MG63 (cell line): ENCODE data around the gene HECW1. TPM values are rescaled to one million over a fixed set of nuclear protein-coding genes. Genes with fewer than 3 reads are reported as not detected.

Experiments used
- DNase-seq: peaks from one replicate; pipeline ENCODE4 v3.0.0-alpha.2; 2020
- H3K27me3 ChIP-seq: fragments of 250-450 bp; sonication (Bioruptor Pico); 2 replicates; pipeline ENCODE4 v1.5.1; 2020; ENCODE audit warnings: mild to moderate bottlenecking, moderate library complexity
- H3K36me3 ChIP-seq: fragments of 250-450 bp; sonication (Bioruptor Pico); 2 replicates; pipeline ENCODE4 v1.5.1; 2020; ENCODE audit warnings: mild to moderate bottlenecking, moderate library complexity
- H3K4me3 ChIP-seq: fragments of 250-450 bp; sonication (Bioruptor Pico); 2 replicates; pipeline ENCODE4 v1.5.1; 2020; ENCODE audit warnings: mild to moderate bottlenecking, moderate library complexity
- H3K9me3 ChIP-seq: fragments of 250-450 bp; sonication (Bioruptor Pico); 2 replicates; pipeline ENCODE4 v1.5.1; 2020; ENCODE audit warnings: mild to moderate bottlenecking, moderate library complexity
- total RNA-seq: library from RNA; depleted of rRNA; stranded (reverse); fragments of >200 nt; shearing (Covaris generic); gene quantifications from 2 replicates; pipeline ENCODE4 v1.2.3, GENCODE V29; 2014; ENCODE audit warnings: low replicate concordance

The HECW1 gene
- total RNA-seq, 1 experiment from 2014 or later: 18.4 TPM

DNA sequence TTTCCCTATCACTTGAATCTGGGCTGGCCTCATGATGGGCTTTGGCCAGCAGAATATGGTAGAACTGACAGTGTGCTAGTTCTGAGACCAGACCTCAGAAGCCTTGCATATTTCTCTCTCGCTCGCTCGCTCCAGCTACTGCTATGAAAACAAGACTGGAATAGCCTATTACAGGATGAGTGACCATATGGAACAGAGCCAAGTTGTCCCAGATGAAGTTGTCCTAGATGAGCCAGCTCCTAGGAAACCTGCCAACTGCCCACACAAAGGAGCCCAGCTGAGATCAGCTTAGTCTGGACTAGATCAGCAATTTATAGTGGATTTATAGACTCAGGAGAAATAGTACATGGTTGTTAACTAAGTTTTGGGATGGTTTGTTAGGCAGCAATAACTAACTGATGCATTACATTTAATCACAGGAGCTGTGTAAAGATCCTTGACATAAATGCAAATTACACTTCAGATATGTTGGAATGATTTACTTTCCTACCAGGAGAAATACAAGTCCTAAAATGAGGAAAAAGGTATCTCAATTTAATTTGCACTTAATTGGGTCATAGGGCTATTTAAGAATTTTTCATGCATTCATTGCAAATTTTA lies 6.8 kb upstream of the HECW1 start:
- Histone ChIP-seq H3K27me3 (peaks cover 2% of the 10 kb centered on the region; the same call in 1 of the 2 replicates), H3K4me3 (no peak overlapping the region), H3K9me3 (peaks cover 5% of the 10 kb centered on the region; the same call in 1 of the 2 replicates), H3K36me3 (no peaks in the 10 kb centered on the region)
- peak; percentile 26 for DNase-seq

DNA sequence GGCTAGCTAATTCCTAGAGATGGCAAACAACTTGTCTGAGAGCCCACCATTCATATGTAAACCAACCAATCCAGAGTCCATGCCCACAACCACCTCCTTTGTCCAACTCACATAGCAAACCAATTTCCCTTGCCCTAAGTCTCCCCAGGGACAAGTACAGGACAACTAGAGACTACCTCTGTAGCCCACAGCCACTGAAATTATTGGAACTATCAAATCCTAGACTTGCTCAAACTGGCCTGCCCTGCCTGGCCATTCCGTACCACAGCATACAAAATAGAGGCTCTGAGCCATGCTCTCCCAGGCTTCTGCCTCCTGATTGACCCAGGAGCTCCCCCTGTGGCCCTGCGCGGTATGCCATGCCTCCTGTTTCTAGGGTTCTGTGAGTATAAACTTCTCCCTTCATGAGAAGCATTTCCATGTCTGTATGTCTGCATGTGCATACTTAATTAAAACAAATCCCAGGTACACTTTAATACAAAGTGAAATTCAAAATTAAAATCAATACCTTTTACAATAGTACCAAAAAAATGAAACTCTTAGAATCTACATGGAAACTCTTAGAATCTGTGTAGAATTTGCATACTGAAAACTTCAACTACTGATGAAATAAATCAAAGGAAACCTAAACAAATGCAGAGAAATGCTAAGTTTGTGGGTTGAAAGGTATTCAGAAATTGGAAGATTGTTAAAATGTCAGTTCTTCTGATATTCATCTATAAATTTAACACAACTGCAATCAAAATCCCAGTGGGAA lies 4.0 kb upstream of the HECW1 start:
- H3K4me3 ChIP-seq: no peak overlapping the region
- peak; percentile 62 for DNase-seq

DNA sequence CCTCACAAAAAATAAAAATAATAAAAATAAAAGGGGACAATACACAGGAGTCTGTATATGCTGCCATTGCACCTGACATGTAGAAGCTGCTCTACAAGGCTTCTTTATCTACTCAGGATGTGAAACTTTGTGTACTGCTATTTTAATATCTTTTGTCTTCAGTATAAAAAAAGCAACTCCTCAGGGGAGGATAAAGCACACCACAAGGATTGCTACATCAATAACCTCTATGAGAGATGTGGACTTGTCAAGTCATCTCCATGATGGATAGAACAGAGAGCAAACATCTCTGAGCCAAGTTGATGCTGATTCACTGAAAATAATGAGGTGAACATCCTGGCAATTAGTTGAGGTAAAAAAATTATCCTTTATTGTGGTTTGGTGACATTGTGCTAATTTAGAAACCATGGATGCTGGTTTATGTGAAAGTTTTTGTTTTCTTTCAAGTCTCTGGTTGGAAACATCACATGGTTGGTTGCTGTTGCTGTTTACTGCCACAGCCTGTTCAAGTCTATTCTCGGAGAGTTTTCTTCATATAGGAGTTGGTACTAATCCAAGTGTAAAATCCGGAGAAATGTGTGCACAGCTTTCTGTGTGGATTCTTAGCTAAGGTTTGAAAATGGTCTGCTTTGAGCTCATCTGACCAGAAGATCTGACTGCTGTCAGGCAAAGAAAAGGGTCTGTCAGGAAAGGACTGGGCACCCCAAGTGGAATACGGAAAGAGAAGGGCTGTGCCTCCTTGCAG lies 1.5 kb upstream of the HECW1 start:
- Histone ChIP-seq H3K4me3 (no peak overlapping the region), H3K27me3 (peaks cover 48% of the 10 kb centered on the region), H3K36me3 (no peaks in the 10 kb centered on the region), H3K9me3 (peaks cover 2% of the 10 kb centered on the region; the same call in 1 of the 2 replicates)
- DNase-seq: no peak

More for the DNA sequence above, 4.0 kb upstream of the HECW1 start:
- no peaks in the 10 kb centered on the region for H3K36me3 ChIP-seq
- peaks cover 5% of the 10 kb centered on the region; the same call in 1 of the 2 replicates for H3K9me3 ChIP-seq
- H3K27me3 ChIP-seq: peaks cover 29% of the 10 kb centered on the region

DNA sequence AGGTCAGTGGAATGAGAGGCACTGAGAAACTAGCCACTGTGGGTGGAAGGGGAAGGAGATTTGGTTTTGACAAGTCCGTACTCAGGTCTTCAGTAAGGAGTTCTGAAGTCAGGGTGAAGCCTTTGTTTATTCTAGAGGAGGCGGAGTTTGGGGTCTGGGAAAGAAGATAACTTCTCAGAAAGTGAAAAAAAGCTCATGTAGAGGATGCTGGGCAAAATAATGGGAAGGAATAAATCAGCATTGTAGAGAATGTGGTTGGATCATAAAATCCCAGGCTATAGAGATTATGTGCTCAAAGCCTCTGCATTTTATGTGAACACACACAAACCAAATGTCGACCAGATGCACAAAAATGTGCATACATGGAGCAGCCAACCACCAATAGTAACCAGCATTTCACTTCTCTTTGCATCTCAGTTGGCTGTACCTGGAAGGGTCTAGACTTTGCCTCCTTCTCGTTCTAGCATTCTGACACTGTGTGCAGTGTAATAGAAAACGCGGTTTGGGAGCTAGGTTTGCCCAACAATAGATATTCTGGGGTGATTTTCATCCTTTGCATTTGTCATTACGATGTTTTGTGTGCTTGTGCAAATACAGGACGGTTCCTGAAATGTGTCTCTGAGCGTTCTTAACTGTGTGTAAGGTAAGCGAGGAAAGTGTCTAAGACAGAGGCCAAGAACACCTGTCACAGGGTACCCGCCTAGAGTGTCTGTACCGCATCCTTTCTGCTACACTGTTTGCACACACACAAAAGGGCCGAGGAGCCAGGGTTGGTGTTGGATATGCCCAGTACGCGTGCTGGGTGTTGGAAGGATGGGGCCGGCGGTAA lies 603 bp upstream of the HECW1 start:
- H3K27me3 ChIP-seq: peaks cover 55% of the 10 kb centered on the region

DNA sequence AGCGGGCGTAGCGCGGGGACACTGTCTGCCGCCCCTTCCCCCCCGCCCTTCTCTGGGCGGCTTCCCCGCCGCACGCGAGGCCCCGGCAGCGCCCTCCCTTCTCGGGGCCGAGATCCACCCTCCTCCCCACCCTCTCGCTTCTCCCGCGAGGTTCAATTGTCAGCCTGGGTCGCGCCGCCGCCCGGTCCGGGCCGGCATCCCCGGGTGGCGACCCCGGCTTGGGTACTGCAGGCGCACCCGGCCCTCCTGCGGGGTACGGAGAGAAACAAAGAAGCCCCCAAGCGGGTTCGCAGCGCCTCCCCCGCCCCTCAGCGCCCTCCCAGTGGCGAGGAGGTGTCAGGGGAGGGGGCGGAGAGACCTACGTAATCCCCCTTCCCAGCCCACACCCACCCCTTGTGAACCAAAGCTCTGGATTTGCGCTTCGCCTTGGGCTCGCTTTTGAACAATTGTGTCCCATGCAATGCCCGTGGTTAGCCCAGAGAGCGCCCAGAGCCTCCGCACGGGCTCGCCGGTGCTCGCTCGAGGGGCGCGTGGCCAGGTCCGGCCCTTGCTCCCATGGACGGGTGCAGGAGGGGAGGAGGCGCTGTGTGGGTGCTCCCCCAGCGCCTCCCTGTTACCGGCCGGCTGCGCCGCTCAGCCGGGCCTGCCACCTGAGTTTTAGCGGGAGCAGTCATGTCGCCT lies 634 bp downstream of the HECW1 start:
- peak; percentile 53 for DNase-seq
- Histone ChIP-seq H3K9me3 (no peaks in the 10 kb centered on the region), H3K4me3 (peak overlapping the region; percentile 41), H3K36me3 (no peaks in the 10 kb centered on the region), H3K27me3 (peaks cover 58% of the 10 kb centered on the region)

More for the DNA sequence above, 603 bp upstream of the HECW1 start:
- no peaks in the 10 kb centered on the region for H3K36me3 ChIP-seq
- H3K9me3 ChIP-seq: no peaks in the 10 kb centered on the region
- DNase-seq: no peak
- no peak overlapping the region for H3K4me3 ChIP-seq

DNA sequence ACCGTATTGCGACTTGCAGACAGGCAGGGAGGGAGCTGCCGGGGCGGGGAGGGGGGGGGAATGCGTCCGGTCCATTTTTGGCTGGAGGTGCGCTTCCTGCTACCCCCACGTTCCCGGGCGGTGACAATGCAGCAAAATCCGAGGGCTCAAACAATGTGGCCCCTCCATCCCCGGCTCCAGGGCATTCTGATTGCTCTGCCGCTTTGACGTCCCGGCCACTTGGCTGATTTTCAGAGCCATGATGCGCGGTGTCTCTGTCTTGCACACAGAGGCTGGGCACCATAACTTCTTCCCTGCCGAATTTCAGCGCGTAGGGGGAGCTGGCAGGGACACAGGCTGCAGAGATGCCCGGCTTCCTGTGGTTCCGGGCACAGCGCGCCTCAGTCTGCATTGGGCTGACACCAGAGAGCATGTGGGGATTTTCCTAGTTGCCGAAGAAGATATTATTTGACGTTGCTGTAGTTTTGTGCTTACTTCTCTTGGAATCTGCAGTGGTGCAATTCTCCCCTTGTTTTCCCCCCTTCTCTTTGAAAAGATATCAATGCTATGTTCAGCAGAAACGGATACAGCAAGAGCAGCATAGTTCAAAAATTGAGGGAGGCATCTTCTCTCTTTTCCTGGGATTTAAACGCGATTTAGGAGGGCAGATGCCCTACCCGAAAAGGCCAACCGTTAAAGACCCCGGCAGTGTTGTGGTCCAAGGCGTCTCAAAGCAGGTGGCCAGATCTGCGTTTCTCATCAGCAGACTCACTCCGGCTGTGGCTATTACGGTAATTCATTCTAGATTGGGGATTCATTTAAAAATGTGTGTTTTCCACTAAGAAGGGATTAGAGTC lies 1.4 kb downstream of the HECW1 start:
- Histone ChIP-seq H3K27me3 (peaks cover 58% of the 10 kb centered on the region), H3K36me3 (no peaks in the 10 kb centered on the region), H3K4me3 (peak overlapping the region; percentile 41), H3K9me3 (no peaks in the 10 kb centered on the region)
- peak; percentile 47 for DNase-seq

DNA sequence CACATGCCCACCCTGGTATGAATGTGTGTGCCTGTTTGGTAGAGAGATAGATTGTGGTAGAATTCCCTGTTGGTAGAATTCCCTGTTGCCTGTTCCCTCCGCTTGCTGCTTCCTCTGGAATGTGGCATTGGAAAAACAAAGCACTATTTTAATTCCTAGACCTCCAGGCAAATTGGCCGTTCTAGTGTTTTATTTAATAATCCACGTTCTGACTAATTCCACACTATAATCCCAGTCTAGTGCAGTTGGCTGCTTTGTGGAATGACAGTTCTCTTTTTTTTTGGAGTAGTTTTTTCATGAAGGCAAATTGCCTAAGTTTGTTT lies 2.0 kb downstream of the HECW1 start:
- DNase-seq: no peak

DNA sequence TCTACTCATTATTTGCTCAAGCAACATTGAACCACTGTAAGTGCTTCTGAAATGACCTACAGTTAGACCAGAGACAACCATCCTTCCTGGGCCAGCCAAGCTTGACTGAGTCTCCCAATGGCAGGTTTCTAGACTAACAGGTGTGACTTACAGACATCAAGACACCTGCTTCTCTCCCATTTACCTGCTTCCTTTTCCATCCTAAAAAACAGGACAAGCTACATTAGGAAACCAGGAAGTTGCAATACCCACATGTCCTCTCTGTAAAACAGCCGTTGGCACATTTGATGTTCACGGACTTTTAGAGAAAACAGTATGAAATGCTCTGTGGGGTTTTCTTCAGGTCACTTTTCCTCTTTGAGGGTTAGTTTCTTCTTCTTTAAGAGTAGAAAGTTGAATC lies 4.0 kb downstream of the HECW1 start:
- no peak for DNase-seq
- H3K36me3 ChIP-seq: no peaks in the 10 kb centered on the region
- H3K9me3 ChIP-seq: no peaks in the 10 kb centered on the region
- peaks cover 47% of the 10 kb centered on the region for H3K27me3 ChIP-seq
- no peak overlapping the region for H3K4me3 ChIP-seq

More for the DNA sequence above, 2.0 kb downstream of the HECW1 start:
- no peak overlapping the region for H3K4me3 ChIP-seq
- no peaks in the 10 kb centered on the region for H3K36me3 ChIP-seq
- peaks cover 58% of the 10 kb centered on the region for H3K27me3 ChIP-seq
- no peaks in the 10 kb centered on the region for H3K9me3 ChIP-seq

DNA sequence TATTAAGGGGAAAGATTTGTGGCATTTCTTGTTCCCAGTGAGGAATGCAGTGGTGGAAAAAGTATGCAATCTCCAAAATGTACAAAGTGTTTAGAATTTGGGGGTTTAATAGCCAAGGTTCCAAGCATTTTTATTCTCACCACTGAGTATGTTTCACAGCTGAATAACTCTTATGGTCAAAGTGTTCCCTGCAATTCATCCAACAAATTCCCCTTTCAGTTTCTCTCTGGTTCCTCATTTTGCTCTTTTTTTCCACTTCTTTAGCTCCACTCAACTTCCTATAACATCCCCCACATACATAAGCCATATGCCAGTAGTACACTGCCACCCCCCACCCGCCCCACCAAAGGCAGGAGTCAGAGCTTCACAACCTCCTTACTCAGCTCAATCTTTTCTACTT lies 4.6 kb downstream of the HECW1 start:
- no peaks in the 10 kb centered on the region for H3K9me3 ChIP-seq
- DNase-seq: no peak
- no peak overlapping the region for H3K4me3 ChIP-seq
- H3K36me3 ChIP-seq: no peaks in the 10 kb centered on the region
- peaks cover 41% of the 10 kb centered on the region for H3K27me3 ChIP-seq

DNA sequence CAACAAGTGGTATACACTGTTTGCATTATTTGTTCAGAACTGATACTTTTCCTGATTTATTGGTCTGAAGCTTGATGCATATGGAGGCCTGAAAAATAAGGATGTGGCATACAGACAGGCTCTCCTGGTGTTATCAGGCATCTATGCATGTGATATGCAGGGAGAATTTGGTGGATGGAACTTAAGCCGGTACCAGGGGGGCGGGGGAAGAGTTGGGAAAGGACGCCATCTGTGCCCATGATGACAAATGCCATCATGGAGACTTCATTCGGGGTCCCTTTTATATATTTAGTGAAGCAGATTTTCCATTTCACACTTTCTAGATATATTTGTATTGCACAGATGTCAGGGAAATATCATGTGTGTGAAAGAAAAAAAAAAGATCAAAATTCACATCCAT lies 5.4 kb downstream of the HECW1 start:
- no peak overlapping the region for H3K4me3 ChIP-seq
- DNase-seq: no peak
- peaks cover 35% of the 10 kb centered on the region for H3K27me3 ChIP-seq
- H3K9me3 ChIP-seq: no peaks in the 10 kb centered on the region
- no peaks in the 10 kb centered on the region for H3K36me3 ChIP-seq

DNA sequence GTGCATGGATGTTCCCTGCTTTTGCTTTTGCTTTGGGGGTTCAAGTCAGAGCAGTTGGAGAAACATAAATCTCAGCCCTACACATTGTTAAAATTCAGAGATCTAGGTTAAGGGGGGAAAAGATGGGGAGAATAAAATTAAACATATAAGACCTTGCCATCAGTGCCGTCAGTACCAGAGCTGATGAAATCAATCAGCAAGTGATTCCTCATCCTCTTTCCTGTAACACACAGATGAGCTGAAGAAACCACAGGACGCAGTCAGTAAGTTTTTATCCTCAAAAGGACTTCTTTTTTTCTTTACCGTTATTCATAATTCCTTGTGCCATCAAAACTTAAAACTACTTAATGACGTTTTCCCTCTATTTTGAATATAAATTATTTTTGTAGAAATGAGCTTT lies 5.9 kb downstream of the HECW1 start:
- peaks cover 30% of the 10 kb centered on the region for H3K27me3 ChIP-seq
- H3K36me3 ChIP-seq: no peaks in the 10 kb centered on the region
- no peaks in the 10 kb centered on the region for H3K9me3 ChIP-seq
- H3K4me3 ChIP-seq: no peak overlapping the region
- DNase-seq: no peak

DNA sequence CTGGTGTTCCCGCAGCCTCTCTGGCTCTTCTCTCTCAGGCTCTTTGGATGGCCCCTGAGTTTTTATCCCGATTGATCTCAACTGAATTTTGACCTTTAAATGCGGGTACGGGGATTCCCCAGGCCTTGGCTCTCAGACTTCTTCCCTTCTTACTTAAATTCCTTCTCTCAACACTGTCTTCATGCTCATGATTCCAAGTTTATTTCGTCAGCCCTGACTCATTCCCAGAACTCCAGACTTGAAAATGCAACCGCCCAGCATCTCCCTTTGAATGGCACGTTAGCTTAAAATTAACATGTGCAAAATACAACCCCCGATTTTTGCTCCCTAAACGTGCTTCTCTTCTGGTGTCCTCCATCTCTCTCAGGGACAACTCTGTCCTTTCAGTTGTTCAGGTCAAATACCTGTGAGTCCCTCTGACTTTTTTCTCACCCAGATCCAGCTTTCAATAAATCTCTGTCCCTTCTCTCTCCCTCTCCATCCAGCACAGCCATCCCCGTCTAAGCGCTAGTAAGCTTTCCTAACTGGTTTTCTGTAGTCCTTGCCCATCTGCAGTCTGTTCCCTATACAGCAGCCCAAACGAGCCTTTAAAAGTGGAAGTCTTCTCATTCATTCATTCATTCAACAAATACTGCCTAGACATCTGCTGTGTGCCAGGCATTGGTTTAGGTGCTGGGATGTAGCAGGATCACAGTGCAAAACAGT lies 7.1 kb downstream of the HECW1 start:
- peaks cover 18% of the 10 kb centered on the region for H3K27me3 ChIP-seq
- DNase-seq: peak; percentile 40
- no peaks in the 10 kb centered on the region for H3K9me3 ChIP-seq
- no peaks in the 10 kb centered on the region for H3K36me3 ChIP-seq
- no peak overlapping the region for H3K4me3 ChIP-seq

DNA sequence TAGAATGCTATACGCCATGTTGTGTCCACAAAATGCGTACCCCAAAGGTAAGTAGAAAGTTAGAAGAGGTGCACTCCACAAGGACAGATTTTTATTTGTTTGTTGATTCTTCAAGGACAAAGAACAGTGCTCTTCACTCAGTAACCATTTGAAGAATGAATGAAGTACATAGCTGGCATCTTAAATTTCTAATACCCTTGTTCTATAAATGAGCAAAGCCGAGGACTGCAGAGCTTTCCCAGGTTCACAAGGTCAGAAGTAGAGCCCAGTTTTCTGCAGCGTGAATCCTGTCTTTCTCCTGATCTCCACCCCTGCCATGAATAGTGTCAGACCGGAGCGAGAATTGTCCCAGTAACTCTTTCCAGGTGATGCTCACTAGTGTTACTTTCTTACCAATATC lies 9.5 kb downstream of the HECW1 start:
- no peak for DNase-seq
- H3K27me3 ChIP-seq: peaks cover under 1% of the 10 kb centered on the region; the same call in 1 of the 2 replicates
- H3K9me3 ChIP-seq: no peaks in the 10 kb centered on the region
- H3K4me3 ChIP-seq: no peak overlapping the region
- H3K36me3 ChIP-seq: no peaks in the 10 kb centered on the region

DNA sequence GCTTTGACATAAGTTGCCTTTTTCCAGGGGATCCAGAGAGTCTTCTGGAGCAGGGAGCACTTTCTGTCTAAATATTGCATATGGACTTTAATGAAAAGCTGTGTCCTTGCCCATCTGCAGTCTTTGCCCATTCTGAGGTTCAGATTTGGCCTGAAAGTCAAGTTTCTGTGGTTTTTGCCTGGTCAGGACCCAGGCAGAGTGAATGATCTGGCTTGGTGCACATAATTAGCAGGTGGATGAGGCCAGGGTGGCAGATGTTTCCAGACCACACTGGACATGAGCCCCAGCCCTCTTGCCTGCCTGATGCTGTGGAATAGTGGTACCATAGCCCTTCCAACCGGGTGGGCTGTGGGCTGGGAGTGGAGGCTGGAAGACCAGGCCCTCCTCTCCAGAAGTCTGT lies 11.0 kb downstream of the HECW1 start:
- H3K27me3 ChIP-seq: no peaks in the 10 kb centered on the region
- H3K9me3 ChIP-seq: no peaks in the 10 kb centered on the region
- DNase-seq: peak; percentile 27
- H3K4me3 ChIP-seq: no peak overlapping the region
- no peaks in the 10 kb centered on the region for H3K36me3 ChIP-seq

DNA sequence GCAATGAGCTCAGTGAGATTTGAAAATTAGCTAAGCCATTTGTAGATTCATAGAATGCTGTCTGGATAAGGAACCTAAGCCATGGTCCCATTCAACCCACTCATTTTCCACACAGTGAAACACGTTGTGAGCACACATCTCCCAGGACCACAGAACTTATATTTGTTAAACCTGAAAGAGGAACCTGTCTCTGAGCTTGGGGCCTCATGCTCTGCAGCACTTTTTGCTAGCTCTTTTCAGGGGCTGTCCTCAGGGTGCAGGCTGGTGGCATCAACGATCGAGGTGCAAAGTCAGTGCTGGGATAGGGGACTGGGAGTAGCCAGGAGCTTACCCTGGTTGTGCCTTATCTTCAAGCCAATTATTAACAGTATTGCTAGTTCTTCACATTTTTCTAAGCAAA lies 11.9 kb downstream of the HECW1 start:
- no peak for DNase-seq

More for the DNA sequence above, 11.9 kb downstream of the HECW1 start:
- H3K9me3 ChIP-seq: no peaks in the 10 kb centered on the region
- H3K27me3 ChIP-seq: no peaks in the 10 kb centered on the region
- no peaks in the 10 kb centered on the region for H3K36me3 ChIP-seq
- H3K4me3 ChIP-seq: no peak overlapping the region
